Activated effector memory CD4-positive, alpha-beta T cell treated with anti-CD3 and anti-CD28 coated beads, Interleukin-2, amount 50 U/mL, for 16 hours (primary cell): Measurements from ENCODE around the gene GPR15LG.

Experiments used
- DNase-seq: peaks from one replicate; pipeline ENCODE4 v3.0.0-alpha.2; 2020

Gene GPR15LG

DNA sequence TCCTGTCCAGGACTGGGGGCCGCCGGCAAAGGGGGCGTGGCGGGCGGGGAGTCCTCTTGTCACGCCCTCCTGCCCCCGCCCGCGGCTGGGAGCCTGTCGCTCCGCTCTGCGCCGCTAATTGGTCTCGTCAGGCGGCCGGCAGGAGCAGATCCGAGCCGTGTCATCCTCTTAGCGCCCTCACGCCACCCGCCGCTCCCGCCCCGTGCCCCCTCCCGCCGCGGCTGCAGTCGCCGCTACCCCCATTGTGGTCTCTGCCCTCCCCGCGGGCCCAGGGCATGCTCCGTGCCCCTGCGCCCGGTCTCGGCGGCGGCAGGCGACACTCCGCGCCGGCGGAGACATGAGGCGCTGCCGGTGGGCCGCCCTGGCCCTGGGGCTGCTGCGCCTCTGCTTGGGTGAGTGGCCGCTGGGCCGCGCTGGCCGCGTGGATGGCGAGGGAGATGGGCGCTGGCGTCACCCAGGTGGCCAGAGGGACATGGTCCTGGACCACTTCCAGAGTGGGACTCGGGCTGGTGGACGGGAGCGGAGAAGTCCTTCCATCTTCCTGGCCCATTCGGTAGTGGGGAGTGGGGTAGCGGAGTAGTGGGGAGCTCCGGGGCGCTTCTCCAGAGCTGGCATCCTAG is 20.9 kb downstream of the GPR15LG start, which contains the start of gene CDHR1:
Gene CDHR1, plus strand, starts transcription at position 114 of the 620 bp plus-strand sequence. Its CDS starts 224 bp downstream, at position 338.
- peak; percentile 74 for DNase-seq

DNA sequence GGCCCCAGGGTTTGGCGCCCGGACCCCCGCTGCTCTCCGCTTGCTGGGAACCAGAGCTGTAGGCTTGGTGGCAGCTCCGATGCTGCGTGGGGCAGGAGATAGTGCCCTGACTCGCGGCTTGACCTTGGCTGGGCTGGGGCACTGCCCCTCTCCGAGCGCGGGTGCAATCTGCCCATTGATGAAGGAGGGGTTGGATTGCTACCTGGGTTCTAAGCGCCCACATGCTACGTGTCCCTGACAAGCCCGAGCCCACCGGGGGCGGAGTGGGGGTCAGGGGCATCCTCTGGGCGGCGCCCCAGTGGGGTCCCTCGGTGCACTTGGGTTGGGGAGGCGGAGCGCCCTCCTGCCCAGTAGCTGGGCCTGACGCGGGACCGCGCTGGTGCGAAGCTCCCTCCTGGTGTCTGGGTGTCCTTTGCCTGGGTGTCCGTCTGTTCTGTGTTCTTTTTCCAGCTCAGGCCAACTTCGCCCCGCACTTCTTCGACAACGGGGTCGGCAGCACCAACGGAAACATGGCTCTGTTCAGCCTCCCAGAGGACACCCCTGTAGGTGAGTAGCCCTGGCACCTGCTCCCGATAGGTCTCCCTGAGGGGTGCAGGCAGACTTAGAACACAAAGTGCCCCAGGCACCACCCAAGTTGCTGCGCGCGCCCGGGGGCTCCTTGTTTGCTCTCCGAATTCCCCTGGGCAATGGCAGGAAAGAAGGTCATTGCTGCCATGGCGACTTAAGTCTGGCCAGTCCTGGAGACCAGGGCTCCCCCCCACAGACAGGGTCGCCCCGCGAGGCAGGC is 21.6 kb downstream of the GPR15LG start:
- DNase-seq = no peak

DNA sequence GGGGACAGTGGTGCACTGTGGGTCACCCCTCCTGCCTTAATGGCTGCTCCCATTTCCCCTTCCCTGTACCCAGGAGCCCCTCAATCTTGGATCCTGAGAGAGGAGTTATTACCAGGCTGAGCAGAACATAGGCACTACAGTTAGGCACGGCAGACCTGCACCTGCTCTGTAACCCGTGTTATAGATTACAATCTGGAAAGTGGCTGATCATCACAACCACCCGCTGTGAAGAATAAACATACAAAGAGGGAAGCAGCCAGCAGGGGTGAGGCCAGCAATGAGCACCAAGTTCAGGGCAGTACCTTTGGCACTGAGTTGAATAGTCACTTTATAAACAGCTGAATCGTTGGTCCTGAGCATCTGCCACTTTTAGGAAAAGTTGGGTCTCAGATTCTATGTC is 22.5 kb downstream of the GPR15LG start:
- no peak for DNase-seq

DNA sequence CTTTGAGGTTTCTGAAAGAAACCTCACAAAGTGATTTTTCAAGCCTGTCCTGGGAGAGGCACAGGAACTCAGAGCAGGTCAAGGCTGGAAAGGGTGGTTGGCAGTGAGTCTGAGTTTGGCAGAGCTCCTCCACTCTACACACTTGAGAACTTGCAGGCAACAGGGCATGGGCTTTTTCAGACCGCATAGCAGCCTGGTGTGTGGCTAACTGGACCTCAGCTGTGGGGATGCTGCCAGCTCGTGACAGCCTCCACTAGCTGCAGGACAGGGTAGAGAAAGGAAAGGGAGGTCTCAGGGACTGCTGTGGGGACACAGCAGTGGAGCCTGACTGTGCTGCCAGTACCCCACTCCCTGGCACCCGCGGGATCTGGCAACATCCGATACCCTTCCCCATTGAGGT is 23.3 kb downstream of the GPR15LG start:
- no peak for DNase-seq

DNA sequence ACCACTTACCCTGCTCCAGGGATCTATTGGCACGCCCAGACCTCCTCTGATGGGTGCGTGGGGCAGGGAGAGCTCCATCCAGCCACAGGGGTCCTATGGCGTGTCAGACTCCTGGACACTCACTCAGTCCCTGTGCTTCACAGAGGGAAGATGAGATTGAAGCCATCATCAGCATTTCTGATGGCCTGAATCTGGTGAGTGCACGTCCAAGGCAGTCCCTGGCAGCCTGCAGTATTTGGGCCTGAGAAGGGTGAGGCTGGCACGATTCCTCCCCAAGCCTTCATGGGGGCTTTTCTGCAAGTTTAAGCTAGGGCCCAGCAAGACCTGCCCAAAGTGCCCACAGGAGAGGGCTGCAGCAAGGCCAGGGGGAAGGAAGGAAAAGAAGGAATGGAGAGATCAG is 24.0 kb downstream of the GPR15LG start:
- DNase-seq = no peak

DNA sequence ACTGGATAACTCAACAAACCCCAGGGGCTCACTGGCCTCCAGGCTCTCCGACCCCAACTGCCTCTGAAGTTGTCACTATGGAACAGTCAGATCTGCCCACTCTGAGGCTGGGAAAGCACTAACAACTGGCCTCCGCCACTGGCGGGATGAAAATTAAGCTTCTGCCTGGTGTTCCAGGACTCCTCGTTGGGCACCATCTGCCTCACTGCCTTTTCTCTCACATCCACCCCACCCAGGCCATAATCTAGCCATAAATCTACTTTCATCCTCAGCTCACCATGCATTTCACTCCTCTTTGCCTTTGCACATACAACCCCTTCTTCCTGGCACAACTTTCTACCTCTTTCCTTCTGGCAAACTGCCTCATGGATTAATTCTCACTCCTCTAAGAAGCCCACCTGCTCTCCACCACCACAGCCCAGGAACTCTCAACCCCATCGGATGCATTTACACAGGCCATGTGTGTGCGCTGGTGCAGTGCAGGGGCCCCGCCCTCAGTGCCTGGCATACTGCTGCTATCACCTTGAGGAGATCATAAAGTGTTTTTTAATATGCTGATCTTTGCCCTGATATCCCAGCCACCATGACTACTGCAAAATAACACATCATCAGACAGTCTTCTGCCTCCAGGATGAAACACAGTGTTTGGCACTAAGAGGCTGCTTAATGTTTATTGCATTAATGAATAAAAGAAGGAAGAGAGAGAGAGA is 24.8 kb downstream of the GPR15LG start:
- DNase-seq = no peak

DNA sequence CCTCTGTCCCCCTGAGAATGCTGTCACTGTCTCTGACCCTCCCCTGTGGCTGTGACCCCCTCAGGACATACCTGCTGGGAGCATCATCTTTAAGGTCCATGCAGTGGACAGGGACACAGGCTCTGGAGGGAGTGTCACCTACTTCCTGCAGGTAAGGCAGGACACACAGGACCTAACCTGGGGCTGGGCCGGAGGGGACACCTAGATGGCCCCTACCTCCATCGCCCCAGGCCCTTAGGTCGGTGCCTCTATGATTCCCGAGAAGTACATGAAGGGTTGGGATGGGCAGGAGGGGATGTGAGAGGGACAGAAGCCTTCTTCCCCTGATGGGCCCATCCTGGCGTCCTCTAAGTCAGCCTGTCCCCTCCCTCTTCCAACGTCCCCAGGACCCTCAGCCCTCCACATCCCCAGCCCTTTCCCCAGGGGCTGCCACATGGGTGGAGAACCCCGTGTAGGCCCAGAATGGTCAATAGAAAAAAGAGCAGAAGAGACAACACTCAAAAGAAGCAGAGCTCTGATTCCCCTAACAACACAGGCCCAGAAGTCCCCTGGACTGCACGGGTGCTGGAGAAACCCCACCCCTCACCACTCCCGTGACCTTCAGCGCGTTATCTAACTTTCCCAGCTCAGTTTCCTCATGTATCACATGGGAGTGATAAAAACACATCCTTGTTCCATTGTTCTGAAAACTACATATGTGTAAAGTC is 27.1 kb downstream of the GPR15LG start:
- DNase-seq = no peak

DNA sequence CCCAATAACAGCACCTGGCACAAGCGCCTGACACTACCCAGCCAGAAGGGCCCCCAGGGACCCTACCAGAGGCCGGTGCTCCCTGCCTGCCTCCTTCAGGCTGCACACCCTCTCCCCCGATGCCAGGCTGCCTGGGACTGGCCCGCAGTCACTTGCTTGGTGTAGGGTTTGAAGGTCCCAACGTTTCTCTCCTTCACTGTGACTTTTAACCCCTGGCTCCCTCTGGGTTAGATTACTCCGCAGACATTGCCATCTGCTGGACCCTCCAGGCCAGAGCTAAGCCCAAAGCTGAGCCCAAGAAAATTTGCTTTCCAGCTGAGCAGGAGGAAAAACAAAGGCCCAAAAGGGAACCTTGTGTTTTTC is 27.6 kb downstream of the GPR15LG start:
- DNase-seq = no peak

DNA sequence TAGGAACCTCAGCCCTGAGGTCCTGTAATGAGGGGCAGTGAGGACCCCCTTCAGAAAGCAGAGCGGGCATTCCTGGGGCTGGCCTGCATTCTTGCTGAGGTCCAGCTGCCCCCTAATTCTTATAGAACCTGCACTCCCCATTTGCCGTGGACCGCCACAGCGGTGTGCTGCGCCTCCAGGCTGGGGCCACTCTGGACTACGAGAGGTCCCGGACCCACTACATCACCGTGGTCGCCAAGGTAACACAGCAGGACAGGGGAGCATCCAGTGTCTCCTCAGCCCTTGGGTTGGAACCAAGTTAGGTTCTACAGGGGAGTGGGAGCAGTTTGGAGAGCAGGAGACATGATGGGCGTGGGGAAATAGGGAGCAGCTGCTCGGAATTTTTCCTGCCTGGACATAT is 28.1 kb downstream of the GPR15LG start:
- no peak for DNase-seq

DNA sequence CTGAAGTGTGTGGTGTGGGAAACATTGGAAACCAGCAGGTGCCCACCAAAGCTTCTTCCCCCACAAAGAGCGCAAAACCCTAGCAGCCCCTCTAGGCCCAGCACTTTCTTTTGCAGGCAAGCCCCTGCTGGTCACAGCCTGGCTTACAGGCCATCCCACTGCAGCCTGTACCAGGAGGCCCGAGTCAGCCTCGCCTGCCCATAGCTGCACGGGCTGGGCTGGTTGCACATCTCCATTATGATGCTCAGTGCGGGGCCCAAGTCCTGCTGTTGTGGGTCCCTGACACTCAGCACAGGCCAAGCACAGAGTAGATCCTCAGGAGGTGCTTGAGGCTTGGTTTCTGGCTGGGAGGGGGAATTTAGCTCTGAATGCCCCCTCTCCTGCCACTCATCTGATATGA is 28.7 kb downstream of the GPR15LG start:
- DNase-seq = no peak

DNA sequence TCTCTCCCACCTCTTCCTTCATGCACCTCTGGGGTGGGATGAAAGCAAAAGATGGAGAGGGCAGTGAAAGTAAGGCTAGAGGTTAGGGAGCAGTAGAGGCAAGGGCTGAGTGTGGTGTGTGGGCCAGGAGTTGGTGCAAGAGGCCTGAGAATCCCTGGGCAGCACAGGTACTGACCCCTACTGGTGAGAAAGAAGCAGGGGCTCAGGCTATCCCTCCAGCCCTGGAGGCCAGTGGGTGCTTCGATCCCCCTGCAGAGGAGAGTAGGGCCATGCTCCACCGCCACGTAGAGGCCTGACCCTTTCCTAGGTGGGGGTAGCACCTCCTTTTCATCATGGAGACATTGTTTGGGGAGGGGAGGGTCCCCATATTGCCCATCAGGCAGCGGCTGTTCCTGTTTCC is 30.5 kb downstream of the GPR15LG start:
- DNase-seq = no peak

DNA sequence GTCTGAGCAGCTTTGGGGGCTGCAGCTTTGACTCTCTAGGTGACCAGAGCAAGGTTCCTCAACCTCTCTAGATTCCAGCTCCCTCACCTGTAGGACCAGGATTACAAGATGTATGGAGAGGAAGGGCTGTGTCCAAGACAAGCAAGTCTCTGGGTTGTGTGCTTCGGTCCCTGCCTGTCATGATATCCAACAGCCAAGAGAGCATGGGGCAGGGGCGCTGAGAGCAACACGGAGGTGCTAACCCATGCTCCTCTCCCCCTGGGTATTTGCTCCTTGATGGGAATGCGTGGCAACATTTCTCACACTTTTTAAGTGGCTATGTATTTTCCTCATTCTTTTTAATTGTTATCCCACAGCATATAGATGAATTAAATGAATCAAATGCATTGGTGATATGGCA is 31.0 kb downstream of the GPR15LG start:
- DNase-seq = peak; percentile 55

DNA sequence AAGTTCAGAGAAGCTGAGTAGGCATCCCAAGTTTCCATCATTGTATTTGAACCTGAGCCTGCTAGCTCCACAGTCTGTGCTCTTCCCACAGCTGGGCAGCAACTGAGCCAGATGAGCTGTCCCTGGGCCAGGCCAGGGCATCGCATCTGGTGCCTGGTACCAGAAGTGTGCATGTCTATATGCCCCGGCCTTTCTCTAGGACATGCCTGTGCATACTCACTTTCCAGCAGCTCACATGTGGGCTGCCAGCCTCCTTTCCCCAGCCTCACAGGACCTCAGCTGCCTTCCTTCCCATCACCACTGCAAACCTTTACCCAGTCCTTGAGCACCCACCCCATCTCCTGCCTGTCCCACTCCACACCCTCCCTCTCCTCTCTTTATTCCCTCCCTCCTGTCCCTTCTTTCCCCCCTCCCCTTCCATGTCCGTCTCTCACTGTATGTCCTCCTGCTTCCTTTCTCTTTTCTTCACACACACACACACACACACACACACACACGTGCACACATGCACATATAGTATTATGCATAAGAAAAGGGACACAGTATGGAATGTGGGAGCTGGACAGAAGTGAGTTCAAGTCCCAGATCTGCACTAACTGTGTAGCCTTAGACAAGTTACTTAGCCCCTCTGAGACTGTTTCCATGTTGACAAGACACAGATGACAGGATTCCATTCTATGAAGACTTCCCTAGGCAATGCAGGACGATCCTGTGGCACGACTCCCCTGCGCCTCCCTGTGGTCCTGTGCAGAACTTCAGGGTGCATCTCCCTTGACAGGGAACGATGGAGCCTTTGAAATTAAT is 31.6 kb downstream of the GPR15LG start:
- DNase-seq = peak; percentile 79

DNA sequence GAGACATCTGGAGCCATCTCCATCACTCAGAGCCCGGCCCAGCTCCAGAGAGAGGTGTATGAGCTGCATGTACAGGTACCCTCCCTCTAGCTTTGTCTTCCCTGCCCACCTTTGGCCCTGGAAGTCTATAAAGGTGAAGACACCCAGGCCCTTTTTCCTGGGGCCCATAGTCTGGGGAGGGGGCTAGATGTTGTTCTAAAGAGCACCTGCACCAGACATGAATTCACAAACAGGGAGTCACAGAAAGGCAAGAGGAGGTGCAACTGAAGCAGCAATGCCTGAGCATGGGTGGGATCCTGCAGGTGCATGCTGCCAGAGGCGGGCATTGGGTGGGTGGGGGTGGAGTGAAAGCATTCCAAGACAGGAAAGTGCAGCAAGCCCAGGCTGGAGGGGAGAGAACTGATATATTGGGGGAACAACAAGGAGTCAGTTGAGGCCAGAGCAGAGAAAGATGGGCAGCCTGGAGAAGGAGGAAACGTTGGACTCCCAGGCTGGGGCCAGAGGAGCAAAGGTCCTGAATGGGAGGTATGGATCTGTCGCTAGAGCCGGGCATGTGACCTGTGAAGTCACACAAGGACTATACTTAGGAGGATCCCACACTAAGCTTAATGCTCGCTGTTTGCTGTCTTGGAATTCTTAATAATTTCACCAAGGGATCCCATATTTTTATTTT is 32.4 kb downstream of the GPR15LG start:
- DNase-seq = no peak

DNA sequence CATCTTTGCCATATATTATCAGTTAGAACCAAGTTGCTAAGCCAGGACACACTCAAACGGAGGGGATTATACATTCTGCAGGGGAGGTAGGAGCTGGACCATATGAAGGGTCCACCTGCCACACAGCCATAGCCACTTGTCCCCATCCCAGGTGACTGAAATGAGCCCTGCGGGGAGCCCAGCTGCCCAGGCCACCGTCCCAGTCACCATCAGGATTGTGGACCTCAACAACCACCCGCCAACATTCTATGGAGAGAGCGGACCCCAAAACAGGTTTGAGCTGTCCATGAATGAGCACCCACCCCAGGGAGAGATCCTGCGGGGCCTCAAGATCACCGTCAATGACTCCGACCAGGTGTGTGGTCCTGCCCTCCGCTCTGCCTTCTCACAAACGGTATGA is 34.4 kb downstream of the GPR15LG start:
- peak; percentile 45 for DNase-seq

DNA sequence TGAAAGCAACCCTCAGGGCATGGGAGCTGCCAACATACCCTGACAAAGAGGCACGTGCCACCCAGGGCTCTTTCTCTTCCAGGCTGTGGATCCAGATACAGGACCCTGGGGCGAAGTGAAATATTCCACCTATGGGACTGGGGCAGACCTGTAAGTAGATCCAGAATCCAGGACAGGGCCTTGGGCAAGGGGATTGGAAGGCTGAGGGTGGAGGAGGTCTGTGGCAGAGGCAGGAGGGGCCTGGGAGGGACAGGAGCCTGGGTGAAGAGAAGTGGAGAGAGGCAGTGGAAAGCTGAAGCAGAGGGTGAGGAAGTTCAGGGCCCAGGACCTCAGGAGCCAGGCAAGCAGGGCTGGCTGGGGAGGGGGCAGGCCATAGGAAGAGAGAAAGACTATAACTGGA is 38.0 kb downstream of the GPR15LG start:
- no peak for DNase-seq

DNA sequence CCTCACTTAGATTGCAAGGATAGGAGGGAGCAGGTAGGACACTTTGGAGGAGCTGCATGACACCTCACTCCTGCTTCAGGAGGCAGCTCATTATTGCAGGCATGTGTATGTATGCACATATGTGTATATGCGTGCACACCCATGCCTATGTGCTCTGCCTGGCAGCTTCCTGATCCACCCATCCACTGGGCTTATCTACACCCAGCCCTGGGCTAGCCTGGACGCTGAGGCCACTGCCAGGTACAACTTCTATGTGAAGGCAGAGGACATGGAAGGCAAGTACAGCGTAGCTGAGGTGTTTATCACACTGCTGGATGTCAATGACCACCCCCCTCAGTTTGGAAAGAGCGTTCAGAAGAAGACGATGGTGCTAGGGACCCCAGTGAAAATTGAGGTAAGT is 38.4 kb downstream of the GPR15LG start:
- no peak for DNase-seq

DNA sequence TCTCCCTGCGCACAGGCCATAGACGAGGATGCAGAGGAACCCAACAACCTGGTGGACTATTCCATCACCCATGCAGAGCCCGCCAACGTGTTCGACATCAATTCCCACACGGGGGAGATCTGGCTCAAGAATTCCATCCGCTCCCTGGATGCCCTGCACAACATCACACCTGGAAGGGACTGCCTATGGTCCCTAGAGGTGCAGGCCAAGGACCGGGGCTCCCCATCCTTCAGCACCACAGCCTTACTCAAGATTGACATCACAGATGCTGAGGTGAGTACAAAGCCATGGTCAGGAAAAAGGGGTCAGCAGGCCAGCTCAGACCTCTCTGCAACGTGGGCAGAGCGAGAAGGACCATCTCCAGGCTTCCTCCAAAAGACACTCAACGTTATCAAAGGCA is 39.5 kb downstream of the GPR15LG start:
- DNase-seq = no peak

DNA sequence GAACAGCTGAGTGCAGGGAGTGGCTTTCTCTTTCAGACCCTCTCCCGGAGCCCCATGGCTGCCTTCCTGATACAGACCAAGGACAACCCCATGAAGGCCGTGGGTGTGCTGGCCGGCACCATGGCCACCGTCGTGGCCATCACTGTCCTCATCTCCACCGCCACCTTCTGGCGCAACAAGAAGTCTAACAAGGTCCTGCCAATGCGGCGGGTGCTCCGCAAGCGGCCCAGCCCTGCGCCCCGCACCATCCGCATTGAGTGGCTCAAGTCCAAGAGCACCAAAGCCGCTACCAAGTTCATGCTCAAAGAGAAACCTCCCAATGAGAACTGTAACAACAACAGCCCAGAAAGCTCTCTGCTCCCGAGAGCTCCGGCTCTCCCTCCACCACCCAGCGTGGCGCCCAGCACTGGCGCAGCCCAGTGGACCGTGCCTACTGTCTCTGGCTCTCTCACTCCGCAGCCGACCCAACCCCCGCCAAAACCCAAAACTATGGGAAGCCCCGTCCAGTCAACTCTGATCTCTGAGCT is 40.5 kb downstream of the GPR15LG start:
- no peak for DNase-seq

DNA sequence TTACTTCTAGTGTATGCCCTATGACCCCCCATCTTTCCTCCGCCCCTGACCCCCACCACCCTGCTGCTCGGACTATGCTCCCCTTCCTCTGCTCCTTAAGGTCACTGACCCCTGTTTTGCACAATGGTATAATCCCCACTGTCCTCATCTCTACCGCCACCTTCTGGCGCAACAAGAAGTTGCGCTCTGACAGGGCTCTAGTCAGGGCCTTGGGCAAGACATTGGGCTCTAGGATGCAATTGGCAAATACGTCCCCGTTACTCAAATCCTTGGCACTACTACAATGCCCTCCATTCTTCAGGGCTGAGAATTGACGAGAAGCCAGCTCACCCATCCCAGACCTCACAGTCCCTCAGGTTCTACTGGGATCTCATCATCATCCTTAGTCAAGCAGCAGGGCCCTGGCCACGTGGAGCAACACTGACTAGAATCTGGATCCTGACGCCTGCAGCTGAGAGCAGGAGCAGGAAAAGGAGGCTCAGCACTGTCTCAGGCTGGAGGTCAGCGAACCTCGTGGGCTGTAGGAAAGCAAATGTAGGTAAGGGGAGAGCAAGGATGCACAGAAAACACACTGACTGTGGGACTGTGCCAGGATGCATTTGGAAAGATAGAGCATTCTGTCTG is 41.1 kb downstream of the GPR15LG start:
- no peak for DNase-seq

DNA sequence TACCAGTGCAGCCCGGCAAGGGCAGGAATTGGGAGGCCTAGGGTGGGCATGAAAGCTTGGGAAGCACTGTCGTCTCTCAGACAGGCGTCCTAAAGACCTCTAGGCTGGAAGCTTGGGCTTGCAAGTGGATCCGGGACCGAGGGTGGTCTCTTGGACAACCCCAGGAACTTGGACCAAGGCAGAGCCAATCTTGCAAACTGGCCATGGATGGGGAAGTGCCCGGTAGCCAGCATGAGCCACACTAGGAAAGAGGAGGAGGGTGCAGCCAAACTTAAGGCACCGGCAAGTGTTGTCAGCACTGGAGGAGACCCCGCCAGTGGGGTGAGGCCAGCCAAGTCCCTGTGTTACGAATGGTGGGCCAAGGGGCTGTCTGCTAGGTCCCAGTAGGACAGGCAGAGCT is 43.2 kb downstream of the GPR15LG start:
- no peak for DNase-seq
